Panc1 (cell line): Measurements from ENCODE around the gene ARMH2. TPM values are rescaled to one million over a fixed set of nuclear protein-coding genes. Genes with fewer than 3 reads are reported as not detected.

Experiments
- ATAC-seq: fragments of 200-7000 bp; cut with Tn5 transposase; 2 replicates; pipeline ENCODE4 v1.9.1; 2020; ENCODE audit warnings: mild to moderate bottlenecking, moderate library complexity
- BruUV-seq: library from RNA; stranded (reverse); fragments of 400-500 nt; replicated peaks from 2 replicates; lab custom pipeline; 2021; lab: Mats Ljungman, UMichigan
- CTCF ChIA-PET: fragments of 300-600 bp; sonication (Branson Sonifier 250); formaldehyde crosslinking; loops from one replicate; lab custom pipeline; 2022; ENCODE audit warnings: antibody characterized with exemption; lab: Charles Lee
- POLR2A ChIA-PET: fragments of 300-600 bp; sonication (Branson Sonifier 250); formaldehyde crosslinking; loops from one replicate; lab custom pipeline; 2022; ENCODE audit warnings: antibody characterized with exemption; lab: Charles Lee
- DNase-seq: peaks from one replicate; pipeline ENCODE4 v3.0.0-alpha.2; 2010; ENCODE audit warnings: low read depth, low spot score
- H3K27ac ChIP-seq: 2 replicates; pipeline ENCODE4 v1.5.1; 2011; ENCODE audit warnings: mild to moderate bottlenecking, low read length, inconsistent platforms
- H3K27me3 ChIP-seq: fragments of 200-500 bp; sonication (Bioruptor generic); 2 replicates; pipeline ENCODE4 v1.6.0; 2014; ENCODE audit warnings: low read length, inconsistent platforms; ENCODE audit not compliant: control insufficient read depth, insufficient read depth
- H3K36me3 ChIP-seq: fragments of 200-500 bp; sonication (Bioruptor generic); 2 replicates; pipeline ENCODE4 v1.5.1; 2014; ENCODE audit warnings: inconsistent platforms, mild to moderate bottlenecking, low read length, moderate library complexity; ENCODE audit not compliant: control insufficient read depth, insufficient read depth
- H3K4me1 ChIP-seq: 2 replicates; pipeline ENCODE4 v1.5.1; 2011; ENCODE audit warnings: inconsistent platforms, mild to moderate bottlenecking, low read length, moderate library complexity; ENCODE audit not compliant: control insufficient read depth, insufficient read depth
- H3K4me3 ChIP-seq, 2 experiments: 2 replicates each; pipeline ENCODE4 v1.5.1; 2011 to 2012; ENCODE audit warnings: low read depth in 2 of 2, low read length in 2 of 2, mild to moderate bottlenecking in 2 of 2, inconsistent platforms in 1 of 2, moderate library complexity in 1 of 2
- H3K9me3 ChIP-seq: fragments of 200-500 bp; sonication (Bioruptor generic); 2 replicates; pipeline ENCODE4 v1.5.1; 2014; ENCODE audit warnings: low read depth, mild to moderate bottlenecking, inconsistent platforms, low read length, moderate library complexity; ENCODE audit not compliant: control insufficient read depth, insufficient read depth
- POLR2AphosphoS5 ChIP-seq: IDR thresholded peaks from 2 replicates; pipeline ENCODE4 v1.6.1; 2012; ENCODE audit warnings: mild to moderate bottlenecking, low read depth, low read length, moderate library complexity
- REST ChIP-seq, 2 experiments: IDR thresholded peaks; 2 replicates each; pipeline ENCODE4 v1.6.1; 2011 to 2012; ENCODE audit warnings: low read depth in 2 of 2, control low read depth in 1 of 2, low read length in 1 of 2, mild to moderate bottlenecking in 1 of 2, moderate library complexity in 1 of 2; ENCODE audit not compliant: insufficient read depth in 1 of 2
- SIN3A ChIP-seq: IDR thresholded peaks from 2 replicates; pipeline ENCODE4 v1.6.1; 2012; ENCODE audit warnings: low read depth, mild to moderate bottlenecking, low read length, moderate library complexity, borderline replicate concordance; ENCODE audit not compliant: insufficient read depth
- TCF7L2 ChIP-seq: IDR thresholded peaks from 2 replicates; pipeline ENCODE4 v1.6.1; 2011; ENCODE audit warnings: mild to moderate bottlenecking, low read depth, low read length, inconsistent platforms
- in situ Hi-C: cut with HindIII; loops from 2 replicates; pipeline ENCODE4 v1.10.0; 2016; ENCODE audit warnings: low sequenced_read_pairs, low pct_unique_long_range_greater_than_20kb
- intact Hi-C: fragments of 100-400 bp; cut with micrococcal nuclease; formaldehyde crosslinking; loops from one replicate; pipeline ENCODE4 v1.10.0; 2022; ENCODE audit not compliant: unreplicated experiment
- total RNA-seq: library from RNA; stranded (reverse); gene quantifications from one replicate; pipeline ENCODE4 v1.2.1, GENCODE V29; 2021; ENCODE audit not compliant: unreplicated experiment
- TF ChIP-seq, protein P1 (sequence below): fragments of 450-650 bp; IDR thresholded peaks from 2 replicates; pipeline ENCODE4 v1.5.1; 2017; ENCODE audit warnings: mild to moderate bottlenecking

Gene ARMH2
- total RNA-seq, 1 experiment from 2014 or later: not detected

GRCh38 chr6:24844061-24844460 is 45.3 kb upstream of the ARMH2 start:
- H3K36me3 ChIP-seq: no peaks in the 10 kb centered on the region
- ATAC-seq (no peak), DNase-seq (no peak)
- CTCF ChIA-PET: no interaction called here
- TF ChIP-seq SIN3A (no peak), POLR2AphosphoS5 (no peak), REST (IDR thresholded peaks at IDR 0.05; ENCODE audit: insufficient read depth in 1 of 2, low read depth in 2 of 2, low read length in 1 of 2) (no peak), TCF7L2 (no peak)
- TF ChIP-seq, protein P1, sequence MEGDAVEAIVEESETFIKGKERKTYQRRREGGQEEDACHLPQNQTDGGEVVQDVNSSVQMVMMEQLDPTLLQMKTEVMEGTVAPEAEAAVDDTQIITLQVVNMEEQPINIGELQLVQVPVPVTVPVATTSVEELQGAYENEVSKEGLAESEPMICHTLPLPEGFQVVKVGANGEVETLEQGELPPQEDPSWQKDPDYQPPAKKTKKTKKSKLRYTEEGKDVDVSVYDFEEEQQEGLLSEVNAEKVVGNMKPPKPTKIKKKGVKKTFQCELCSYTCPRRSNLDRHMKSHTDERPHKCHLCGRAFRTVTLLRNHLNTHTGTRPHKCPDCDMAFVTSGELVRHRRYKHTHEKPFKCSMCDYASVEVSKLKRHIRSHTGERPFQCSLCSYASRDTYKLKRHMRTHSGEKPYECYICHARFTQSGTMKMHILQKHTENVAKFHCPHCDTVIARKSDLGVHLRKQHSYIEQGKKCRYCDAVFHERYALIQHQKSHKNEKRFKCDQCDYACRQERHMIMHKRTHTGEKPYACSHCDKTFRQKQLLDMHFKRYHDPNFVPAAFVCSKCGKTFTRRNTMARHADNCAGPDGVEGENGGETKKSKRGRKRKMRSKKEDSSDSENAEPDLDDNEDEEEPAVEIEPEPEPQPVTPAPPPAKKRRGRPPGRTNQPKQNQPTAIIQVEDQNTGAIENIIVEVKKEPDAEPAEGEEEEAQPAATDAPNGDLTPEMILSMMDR: no peak
- in situ Hi-C loops: no loop called here
- H3K27me3 ChIP-seq: peaks cover 16% of the 10 kb centered on the region
- no TSS peak for BruUV-seq
- no peak overlapping the region for H3K4me3 ChIP-seq
- no peaks in the 10 kb centered on the region for H3K9me3 ChIP-seq
- H3K4me1 ChIP-seq: no peaks in the 10 kb centered on the region
- POLR2A ChIA-PET: no interaction called here
- H3K27ac ChIP-seq: no peak overlapping the region
- intact Hi-C loops: no loop called here

GRCh38 chr6:24840187-24840586 is 41.5 kb upstream of the ARMH2 start:
- CTCF ChIA-PET: no interaction called here
- intact Hi-C loops: no loop called here
- ATAC-seq (no peak), DNase-seq (no peak)
- Histone ChIP-seq H3K4me1 (no peaks in the 10 kb centered on the region), H3K9me3 (no peaks in the 10 kb centered on the region), H3K4me3 (no peak overlapping the region), H3K27me3 (peaks cover 13% of the 10 kb centered on the region), H3K36me3 (no peaks in the 10 kb centered on the region), H3K27ac (no peak overlapping the region)
- TF ChIP-seq, protein P1: no peak
- TF ChIP-seq SIN3A (no peak), POLR2AphosphoS5 (no peak), REST (IDR thresholded peaks at IDR 0.05; ENCODE audit: insufficient read depth in 1 of 2, low read depth in 2 of 2, low read length in 1 of 2) (no peak), TCF7L2 (no peak)
- BruUV-seq: no TSS peak
- POLR2A ChIA-PET: no interaction called here
- in situ Hi-C loops: no loop called here
